Measurements from ENCODE around the gene RAC3. TPM values are rescaled to one million over a fixed set of nuclear protein-coding genes. Genes with fewer than 3 reads are reported as not detected.

Gene RAC3
- total and polyA plus RNA-seq, 9 of the 15 experiments (the other 6 are each of a cell fraction or from before 2014, with no cell fraction given), result 0.23 to 292 (median 118) TPM

DNA sequence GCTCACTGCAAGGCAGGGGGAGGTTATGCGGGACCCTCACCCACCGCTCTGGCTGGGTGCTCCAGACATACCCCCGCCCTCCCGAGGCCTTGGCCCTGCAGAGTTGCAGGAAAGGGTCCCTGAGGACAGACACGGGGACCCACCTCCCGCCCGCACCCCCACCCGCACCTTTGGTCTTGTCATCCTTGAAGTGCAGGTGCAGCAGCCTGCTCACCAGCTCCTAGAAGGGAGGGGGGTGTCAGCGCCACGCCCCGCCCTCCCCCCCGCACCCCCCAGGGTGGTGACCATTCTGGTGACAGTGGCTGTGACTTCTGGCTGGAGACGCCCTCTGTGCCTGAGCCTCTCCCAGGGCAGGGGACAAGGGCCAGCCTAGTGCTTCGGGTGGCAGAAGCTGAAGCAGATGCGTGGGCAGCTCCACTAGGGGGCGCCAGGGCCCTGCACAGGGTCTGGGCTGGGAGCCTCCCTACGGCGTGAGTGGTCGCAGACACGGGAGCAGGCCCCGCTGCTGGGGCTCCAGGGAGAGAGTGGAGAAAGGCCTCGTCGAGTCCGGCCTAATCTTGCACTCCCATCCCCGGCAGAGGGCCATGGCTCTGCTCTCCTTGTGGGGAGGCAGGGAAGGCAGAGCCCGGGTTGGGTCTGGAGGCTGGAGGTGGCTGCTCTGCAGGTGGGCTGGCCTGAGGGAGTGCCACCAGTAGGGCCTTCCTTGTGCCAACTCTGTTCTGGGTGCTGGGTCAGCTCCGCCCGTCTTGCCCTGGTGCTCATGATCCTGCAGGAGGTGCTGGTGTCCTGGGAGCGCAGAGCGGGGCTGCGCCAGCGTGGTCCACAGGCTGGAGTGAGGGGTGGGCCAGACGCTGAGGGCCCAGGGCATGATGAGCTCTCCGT, 11.5 kb upstream of the RAC3 start (continued):
- TF ChIP-seq MYNN (IDR thresholded peaks at IDR 0.05), result peak; percentile 86
- no peak for TF ChIP-seq MYNN (CRISPR knock-in tag; IDR thresholded peaks at IDR 0.05)
- TF ChIP-seq, protein P1, sequence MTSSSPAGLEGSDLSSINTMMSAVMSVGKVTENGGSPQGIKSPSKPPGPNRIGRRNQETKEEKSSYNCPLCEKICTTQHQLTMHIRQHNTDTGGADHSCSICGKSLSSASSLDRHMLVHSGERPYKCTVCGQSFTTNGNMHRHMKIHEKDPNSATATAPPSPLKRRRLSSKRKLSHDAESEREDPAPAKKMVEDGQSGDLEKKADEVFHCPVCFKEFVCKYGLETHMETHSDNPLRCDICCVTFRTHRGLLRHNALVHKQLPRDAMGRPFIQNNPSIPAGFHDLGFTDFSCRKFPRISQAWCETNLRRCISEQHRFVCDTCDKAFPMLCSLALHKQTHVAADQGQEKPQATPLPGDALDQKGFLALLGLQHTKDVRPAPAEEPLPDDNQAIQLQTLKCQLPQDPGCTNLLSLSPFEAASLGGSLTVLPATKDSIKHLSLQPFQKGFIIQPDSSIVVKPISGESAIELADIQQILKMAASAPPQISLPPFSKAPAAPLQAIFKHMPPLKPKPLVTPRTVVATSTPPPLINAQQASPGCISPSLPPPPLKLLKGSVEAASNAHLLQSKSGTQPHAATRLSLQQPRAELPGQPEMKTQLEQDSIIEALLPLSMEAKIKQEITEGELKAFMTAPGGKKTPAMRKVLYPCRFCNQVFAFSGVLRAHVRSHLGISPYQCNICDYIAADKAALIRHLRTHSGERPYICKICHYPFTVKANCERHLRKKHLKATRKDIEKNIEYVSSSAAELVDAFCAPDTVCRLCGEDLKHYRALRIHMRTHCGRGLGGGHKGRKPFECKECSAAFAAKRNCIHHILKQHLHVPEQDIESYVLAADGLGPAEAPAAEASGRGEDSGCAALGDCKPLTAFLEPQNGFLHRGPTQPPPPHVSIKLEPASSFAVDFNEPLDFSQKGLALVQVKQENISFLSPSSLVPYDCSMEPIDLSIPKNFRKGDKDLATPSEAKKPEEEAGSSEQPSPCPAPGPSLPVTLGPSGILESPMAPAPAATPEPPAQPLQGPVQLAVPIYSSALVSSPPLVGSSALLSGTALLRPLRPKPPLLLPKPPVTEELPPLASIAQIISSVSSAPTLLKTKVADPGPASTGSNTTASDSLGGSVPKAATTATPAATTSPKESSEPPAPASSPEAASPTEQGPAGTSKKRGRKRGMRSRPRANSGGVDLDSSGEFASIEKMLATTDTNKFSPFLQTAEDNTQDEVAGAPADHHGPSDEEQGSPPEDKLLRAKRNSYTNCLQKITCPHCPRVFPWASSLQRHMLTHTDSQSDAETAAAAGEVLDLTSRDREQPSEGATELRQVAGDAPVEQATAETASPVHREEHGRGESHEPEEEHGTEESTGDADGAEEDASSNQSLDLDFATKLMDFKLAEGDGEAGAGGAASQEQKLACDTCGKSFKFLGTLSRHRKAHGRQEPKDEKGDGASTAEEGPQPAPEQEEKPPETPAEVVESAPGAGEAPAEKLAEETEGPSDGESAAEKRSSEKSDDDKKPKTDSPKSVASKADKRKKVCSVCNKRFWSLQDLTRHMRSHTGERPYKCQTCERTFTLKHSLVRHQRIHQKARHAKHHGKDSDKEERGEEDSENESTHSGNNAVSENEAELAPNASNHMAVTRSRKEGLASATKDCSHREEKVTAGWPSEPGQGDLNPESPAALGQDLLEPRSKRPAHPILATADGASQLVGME (CRISPR knock-in tag; IDR thresholded peaks at IDR 0.05), result no peak
- TF ChIP-seq POLR2G (IDR thresholded peaks at IDR 0.05; ENCODE audit: low read depth, low read length), result peak; percentile 35

All from K562 (cell line).